Activated CD8-positive, alpha-beta memory T cell treated with anti-CD3 and anti-CD28 coated beads for 48 hours (primary cell): ENCODE results near the gene DNAH2.

Experiments
- DNase-seq, 3 experiments: peaks; one replicate each; pipeline ENCODE4 v3.0.0-alpha.2; 2020; ENCODE audit warnings: low read depth in 2 of 3, low spot score in 2 of 3

The DNAH2 gene

GRCh38 chr17:7721612-7722011, 4.1 kb downstream of the DNAH2 start:
- no peak for DNase-seq

- DNase-seq = no peak
Measured at GRCh38 chr17:7727886-7728285, 10.3 kb downstream of the DNAH2 start.

- no peak for DNase-seq
Measured at GRCh38 chr17:7729816-7730215, 12.3 kb downstream of the DNAH2 start.

- DNase-seq = no peak
Measured at GRCh38 chr17:7732981-7733539, 15.5 kb downstream of the DNAH2 start.

GRCh38 chr17:7737601-7738000, 20.1 kb downstream of the DNAH2 start:
- DNase-seq = no peak

- no peak for DNase-seq
Measured at GRCh38 chr17:7739746-7740145, 22.2 kb downstream of the DNAH2 start.

- no peak for DNase-seq
Measured at GRCh38 chr17:7740481-7741001, 23.0 kb downstream of the DNAH2 start.

GRCh38 chr17:7742729-7743128, 25.2 kb downstream of the DNAH2 start:
- no peak for DNase-seq

- DNase-seq = no peak
Measured at GRCh38 chr17:7744416-7744815, 26.9 kb downstream of the DNAH2 start.

GRCh38 chr17:7745748-7746470, 28.4 kb downstream of the DNAH2 start:
- no peak for DNase-seq

- no peak for DNase-seq
Measured at GRCh38 chr17:7747635-7748071, 30.1 kb downstream of the DNAH2 start.

- DNase-seq = no peak
Measured at GRCh38 chr17:7748076-7748775, 30.7 kb downstream of the DNAH2 start.

- no peak for DNase-seq
Measured at GRCh38 chr17:7750321-7750821, 32.8 kb downstream of the DNAH2 start.

- no peak for DNase-seq
Measured at GRCh38 chr17:7754656-7755055, 37.1 kb downstream of the DNAH2 start.

GRCh38 chr17:7755095-7755890, 37.7 kb downstream of the DNAH2 start:
- no peak for DNase-seq

- DNase-seq = no peak
Measured at GRCh38 chr17:7756968-7757367, 39.4 kb downstream of the DNAH2 start.

- no peak for DNase-seq
Measured at GRCh38 chr17:7763919-7764318, 46.4 kb downstream of the DNAH2 start.

GRCh38 chr17:7767004-7767403, 49.5 kb downstream of the DNAH2 start:
- no peak for DNase-seq

GRCh38 chr17:7767405-7768021, 50.0 kb downstream of the DNAH2 start:
- no peak for DNase-seq

- DNase-seq = no peak
Measured at GRCh38 chr17:7769854-7770253, 52.3 kb downstream of the DNAH2 start.

GRCh38 chr17:7774055-7774521, 56.5 kb downstream of the DNAH2 start:
- no peak for DNase-seq
